GM18498 (cell line): ENCODE data around the gene RTN4.
"Not testable (repeated sequence)": the region's sequence is repeated elsewhere in the genome, so short reads cannot be mapped to it uniquely, and the experiment has no call there.

Experiments
- ATAC-seq: cut with Tn5 transposase; IDR thresholded peaks from one replicate; pipeline ENCODE4 v1.9.1; 2021; ENCODE audit warnings: mild to moderate bottlenecking, moderate library complexity; ENCODE audit not compliant: unreplicated experiment

Gene RTN4

GRCh38 chr2:55050100-55050994, at the start of gene RTN4:
Gene RTN4 (minus strand): TSS chr2:55050451. CDS start chr2:55050300, 151 bp downstream.
- ATAC-seq: peak; percentile 86

GRCh38 chr2:55099493-55099877, 49.2 kb upstream of the RTN4 start:
- no peak for ATAC-seq

- ATAC-seq: no peak
Measured at GRCh38 chr2:55097461-55098410, 47.5 kb upstream of the RTN4 start.

- ATAC-seq: no peak
Measured at GRCh38 chr2:55097082-55097460, 46.8 kb upstream of the RTN4 start.

- no peak for ATAC-seq
Measured at GRCh38 chr2:55096586-55096985, 46.3 kb upstream of the RTN4 start.

GRCh38 chr2:55093381-55093780, 43.1 kb upstream of the RTN4 start:
- no peak for ATAC-seq

- ATAC-seq: no peak
Measured at GRCh38 chr2:55092439-55092838, 42.2 kb upstream of the RTN4 start.

GRCh38 chr2:55091681-55092080, 41.4 kb upstream of the RTN4 start:
- ATAC-seq: not testable (repeated sequence)

- no peak for ATAC-seq
Measured at GRCh38 chr2:55090702-55091101, 40.5 kb upstream of the RTN4 start.

GRCh38 chr2:55089726-55090125, 39.5 kb upstream of the RTN4 start:
- ATAC-seq: no peak

- ATAC-seq: no peak
Measured at GRCh38 chr2:55088400-55088799, 38.1 kb upstream of the RTN4 start.

- no peak for ATAC-seq
Measured at GRCh38 chr2:55087936-55088335, 37.7 kb upstream of the RTN4 start.

GRCh38 chr2:55087501-55087900, 37.2 kb upstream of the RTN4 start:
- ATAC-seq: no peak

GRCh38 chr2:55085113-55086040, 35.1 kb upstream of the RTN4 start:
- no peak for ATAC-seq

GRCh38 chr2:55084641-55085040, 34.4 kb upstream of the RTN4 start:
- no peak for ATAC-seq

GRCh38 chr2:55080204-55080738, 30.0 kb upstream of the RTN4 start:
- no peak for ATAC-seq

- ATAC-seq: no peak
Measured at GRCh38 chr2:55078956-55079355, 28.7 kb upstream of the RTN4 start.

- ATAC-seq: no peak
Measured at GRCh38 chr2:55076721-55077120, 26.5 kb upstream of the RTN4 start.

- not testable (repeated sequence) for ATAC-seq
Measured at GRCh38 chr2:55076019-55076418, 25.8 kb upstream of the RTN4 start.
